ENCODE data around the gene IL3. TPM values are rescaled to one million over a fixed set of nuclear protein-coding genes. Genes with fewer than 3 reads are reported as not detected.

The IL3 gene
- total RNA-seq, 1 donor from 2014 or later: not detected

DNA sequence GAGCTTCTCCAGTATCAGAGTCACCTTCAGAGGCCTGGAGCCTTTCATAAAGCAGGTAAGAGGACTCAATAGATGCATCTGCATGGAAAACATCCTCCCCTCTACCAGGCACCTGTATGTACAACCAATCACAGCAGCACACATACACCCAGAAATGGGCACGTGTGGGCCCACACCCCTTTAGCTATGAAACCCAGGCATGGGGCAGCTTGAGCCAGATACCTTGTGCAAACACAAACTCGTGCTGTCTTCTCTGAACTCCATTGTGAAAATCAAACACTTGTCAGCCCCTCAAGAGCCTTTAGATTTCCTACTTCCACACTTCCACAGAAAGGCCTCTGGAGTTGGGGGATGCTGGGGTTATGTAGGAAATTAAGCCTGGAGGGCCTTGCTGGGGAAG, 12.1 kb downstream of the IL3 start:
- DNase-seq (ENCODE audit: extremely low spot score in 2 of 2): no peak
- Histone ChIP-seq H3K4me3 (no peak overlapping the region), H3K36me3 (no peaks in the 10 kb centered on the region), H3K4me1 (no peaks in the 10 kb centered on the region), H3K27me3 (no peaks in the 10 kb centered on the region), H3K27ac (no peak overlapping the region), H3K9me3 (no peaks in the 10 kb centered on the region)
- intact Hi-C loops (cut with DNase I): no loop called here
- no peak for TF ChIP-seq POLR2A (IDR thresholded peaks at IDR 0.05)
- no peak for TF ChIP-seq POLR2AphosphoS5 (IDR thresholded peaks at IDR 0.05; ENCODE audit: insufficient read depth in 1 of 2, low read depth in 1 of 2)
- TF ChIP-seq, protein P1, sequence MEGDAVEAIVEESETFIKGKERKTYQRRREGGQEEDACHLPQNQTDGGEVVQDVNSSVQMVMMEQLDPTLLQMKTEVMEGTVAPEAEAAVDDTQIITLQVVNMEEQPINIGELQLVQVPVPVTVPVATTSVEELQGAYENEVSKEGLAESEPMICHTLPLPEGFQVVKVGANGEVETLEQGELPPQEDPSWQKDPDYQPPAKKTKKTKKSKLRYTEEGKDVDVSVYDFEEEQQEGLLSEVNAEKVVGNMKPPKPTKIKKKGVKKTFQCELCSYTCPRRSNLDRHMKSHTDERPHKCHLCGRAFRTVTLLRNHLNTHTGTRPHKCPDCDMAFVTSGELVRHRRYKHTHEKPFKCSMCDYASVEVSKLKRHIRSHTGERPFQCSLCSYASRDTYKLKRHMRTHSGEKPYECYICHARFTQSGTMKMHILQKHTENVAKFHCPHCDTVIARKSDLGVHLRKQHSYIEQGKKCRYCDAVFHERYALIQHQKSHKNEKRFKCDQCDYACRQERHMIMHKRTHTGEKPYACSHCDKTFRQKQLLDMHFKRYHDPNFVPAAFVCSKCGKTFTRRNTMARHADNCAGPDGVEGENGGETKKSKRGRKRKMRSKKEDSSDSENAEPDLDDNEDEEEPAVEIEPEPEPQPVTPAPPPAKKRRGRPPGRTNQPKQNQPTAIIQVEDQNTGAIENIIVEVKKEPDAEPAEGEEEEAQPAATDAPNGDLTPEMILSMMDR (IDR thresholded peaks at IDR 0.05): no peak

DNA sequence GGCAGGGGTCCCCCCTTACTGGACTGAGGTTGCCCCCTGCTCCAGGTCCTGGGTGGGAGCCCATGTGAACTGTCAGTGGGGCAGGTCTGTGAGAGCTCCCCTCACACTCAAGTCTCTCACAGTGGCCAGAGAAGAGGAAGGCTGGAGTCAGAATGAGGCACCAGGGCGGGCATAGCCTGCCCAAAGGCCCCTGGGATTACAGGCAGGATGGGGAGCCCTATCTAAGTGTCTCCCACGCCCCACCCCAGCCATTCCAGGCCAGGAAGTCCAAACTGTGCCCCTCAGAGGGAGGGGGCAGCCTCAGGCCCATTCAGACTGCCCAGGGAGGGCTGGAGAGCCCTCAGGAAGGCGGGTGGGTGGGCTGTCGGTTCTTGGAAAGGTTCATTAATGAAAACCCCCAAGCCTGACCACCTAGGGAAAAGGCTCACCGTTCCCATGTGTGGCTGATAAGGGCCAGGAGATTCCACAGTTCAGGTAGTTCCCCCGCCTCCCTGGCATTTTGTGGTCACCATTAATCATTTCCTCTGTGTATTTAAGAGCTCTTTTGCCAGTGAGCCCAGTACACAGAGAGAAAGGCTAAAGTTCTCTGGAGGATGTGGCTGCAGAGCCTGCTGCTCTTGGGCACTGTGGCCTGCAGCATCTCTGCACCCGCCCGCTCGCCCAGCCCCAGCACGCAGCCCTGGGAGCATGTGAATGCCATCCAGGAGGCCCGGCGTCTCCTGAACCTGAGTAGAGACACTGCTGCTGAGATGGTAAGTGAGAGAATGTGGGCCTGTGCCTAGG, 13.0 kb downstream of the IL3 start, which contains the start of gene CSF2:
Gene CSF2 (plus strand): TSS at position 559 of the 783 bp plus-strand sequence. CDS start 35 bp downstream, at position 594.
- Histone ChIP-seq H3K9me3 (no peaks in the 10 kb centered on the region), H3K4me1 (no peaks in the 10 kb centered on the region), H3K27ac (no peak within 1 kb of the TSS), H3K4me3 (no peak within 1 kb of the TSS), H3K36me3 (no peaks in the 10 kb centered on the region), H3K27me3 (no peaks in the 10 kb centered on the region)
- no peak for TF ChIP-seq POLR2AphosphoS5 (IDR thresholded peaks at IDR 0.05; ENCODE audit: insufficient read depth in 1 of 2, low read depth in 1 of 2)
- TF ChIP-seq POLR2A (IDR thresholded peaks at IDR 0.05): no peak
- TF ChIP-seq, protein P1 (IDR thresholded peaks at IDR 0.05): no peak
- DNase-seq (ENCODE audit: extremely low spot score in 2 of 2): no peak
- intact Hi-C loops (cut with DNase I): no loop called here

DNA sequence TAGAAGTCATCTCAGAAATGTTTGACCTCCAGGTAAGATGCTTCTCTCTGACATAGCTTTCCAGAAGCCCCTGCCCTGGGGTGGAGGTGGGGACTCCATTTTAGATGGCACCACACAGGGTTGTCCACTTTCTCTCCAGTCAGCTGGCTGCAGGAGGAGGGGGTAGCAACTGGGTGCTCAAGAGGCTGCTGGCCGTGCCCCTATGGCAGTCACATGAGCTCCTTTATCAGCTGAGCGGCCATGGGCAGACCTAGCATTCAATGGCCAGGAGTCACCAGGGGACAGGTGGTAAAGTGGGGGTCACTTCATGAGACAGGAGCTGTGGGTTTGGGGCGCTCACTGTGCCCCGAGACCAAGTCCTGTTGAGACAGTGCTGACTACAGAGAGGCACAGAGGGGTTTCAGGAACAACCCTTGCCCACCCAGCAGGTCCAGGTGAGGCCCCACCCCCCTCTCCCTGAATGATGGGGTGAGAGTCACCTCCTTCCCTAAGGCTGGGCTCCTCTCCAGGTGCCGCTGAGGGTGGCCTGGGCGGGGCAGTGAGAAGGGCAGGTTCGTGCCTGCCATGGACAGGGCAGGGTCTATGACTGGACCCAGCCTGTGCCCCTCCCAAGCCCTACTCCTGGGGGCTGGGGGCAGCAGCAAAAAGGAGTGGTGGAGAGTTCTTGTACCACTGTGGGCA, 13.8 kb downstream of the IL3 start:
- H3K27me3 ChIP-seq: no peaks in the 10 kb centered on the region
- H3K4me3 ChIP-seq: no peak overlapping the region
- no peak overlapping the region for H3K27ac ChIP-seq
- no peaks in the 10 kb centered on the region for H3K36me3 ChIP-seq
- H3K4me1 ChIP-seq: no peaks in the 10 kb centered on the region
- TF ChIP-seq POLR2A (IDR thresholded peaks at IDR 0.05): no peak
- intact Hi-C loops (cut with DNase I): no loop called here
- DNase-seq (ENCODE audit: extremely low spot score in 2 of 2): no peak
- no peaks in the 10 kb centered on the region for H3K9me3 ChIP-seq

DNA sequence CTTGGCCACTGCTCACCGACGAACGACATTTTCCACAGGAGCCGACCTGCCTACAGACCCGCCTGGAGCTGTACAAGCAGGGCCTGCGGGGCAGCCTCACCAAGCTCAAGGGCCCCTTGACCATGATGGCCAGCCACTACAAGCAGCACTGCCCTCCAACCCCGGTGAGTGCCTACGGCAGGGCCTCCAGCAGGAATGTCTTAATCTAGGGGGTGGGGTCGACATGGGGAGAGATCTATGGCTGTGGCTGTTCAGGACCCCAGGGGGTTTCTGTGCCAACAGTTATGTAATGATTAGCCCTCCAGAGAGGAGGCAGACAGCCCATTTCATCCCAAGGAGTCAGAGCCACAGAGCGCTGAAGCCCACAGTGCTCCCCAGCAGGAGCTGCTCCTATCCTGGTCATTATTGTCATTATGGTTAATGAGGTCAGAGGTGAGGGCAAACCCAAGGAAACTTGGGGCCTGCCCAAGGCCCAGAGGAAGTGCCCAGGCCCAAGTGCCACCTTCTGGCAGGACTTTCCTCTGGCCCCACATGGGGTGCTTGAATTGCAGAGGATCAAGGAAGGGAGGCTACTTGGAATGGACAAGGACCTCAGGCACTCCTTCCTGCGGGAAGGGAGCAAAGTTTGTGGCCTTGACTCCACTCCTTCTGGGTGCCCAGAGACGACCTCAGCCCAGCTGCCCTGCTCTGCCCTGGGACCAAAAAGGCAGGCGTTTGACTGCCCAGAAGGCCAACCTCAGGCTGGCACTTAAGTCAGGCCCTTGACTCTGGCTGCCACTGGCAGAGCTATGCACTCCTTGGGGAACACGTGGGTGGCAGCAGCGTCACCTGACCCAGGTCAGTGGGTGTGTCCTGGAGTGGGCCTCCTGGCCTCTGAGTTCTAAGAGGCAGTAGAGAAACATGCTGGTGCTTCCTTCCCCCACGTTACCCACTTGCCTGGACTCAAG, 14.6 kb downstream of the IL3 start:
- no peaks in the 10 kb centered on the region for H3K36me3 ChIP-seq
- H3K27me3 ChIP-seq: no peaks in the 10 kb centered on the region
- H3K9me3 ChIP-seq: no peaks in the 10 kb centered on the region
- no peak overlapping the region for H3K27ac ChIP-seq
- DNase-seq (ENCODE audit: extremely low spot score in 2 of 2): no peak
- H3K4me1 ChIP-seq: no peaks in the 10 kb centered on the region
- TF ChIP-seq POLR2A (IDR thresholded peaks at IDR 0.05): no peak
- no peak for TF ChIP-seq POLR2AphosphoS5 (IDR thresholded peaks at IDR 0.05; ENCODE audit: insufficient read depth in 1 of 2, low read depth in 1 of 2)
- TF ChIP-seq, protein P1 (IDR thresholded peaks at IDR 0.05): no peak
- intact Hi-C loops (cut with DNase I): no loop called here
- H3K4me3 ChIP-seq: no peak overlapping the region

DNA sequence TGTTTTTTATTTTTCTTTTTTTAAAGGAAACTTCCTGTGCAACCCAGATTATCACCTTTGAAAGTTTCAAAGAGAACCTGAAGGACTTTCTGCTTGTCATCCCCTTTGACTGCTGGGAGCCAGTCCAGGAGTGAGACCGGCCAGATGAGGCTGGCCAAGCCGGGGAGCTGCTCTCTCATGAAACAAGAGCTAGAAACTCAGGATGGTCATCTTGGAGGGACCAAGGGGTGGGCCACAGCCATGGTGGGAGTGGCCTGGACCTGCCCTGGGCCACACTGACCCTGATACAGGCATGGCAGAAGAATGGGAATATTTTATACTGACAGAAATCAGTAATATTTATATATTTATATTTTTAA, 15.2 kb downstream of the IL3 start:
- intact Hi-C loops (cut with DNase I): no loop called here
- TF ChIP-seq, protein P1 (IDR thresholded peaks at IDR 0.05): no peak
- no peak for TF ChIP-seq POLR2A (IDR thresholded peaks at IDR 0.05)
- no peak for TF ChIP-seq POLR2AphosphoS5 (IDR thresholded peaks at IDR 0.05; ENCODE audit: insufficient read depth in 1 of 2, low read depth in 1 of 2)
- H3K9me3 ChIP-seq: no peaks in the 10 kb centered on the region
- no peaks in the 10 kb centered on the region for H3K4me1 ChIP-seq
- H3K27me3 ChIP-seq: no peaks in the 10 kb centered on the region
- no peak for DNase-seq (ENCODE audit: extremely low spot score in 2 of 2)
- H3K4me3 ChIP-seq: no peak overlapping the region
- H3K27ac ChIP-seq: no peak overlapping the region
- no peaks in the 10 kb centered on the region for H3K36me3 ChIP-seq

Measured in vagina (tissue), 2 donors.